K562 (cell line): ENCODE data around the gene HK1. TPM values are rescaled to one million over a fixed set of nuclear protein-coding genes. Genes with fewer than 3 reads are reported as not detected.

Experiments
- CAMTA2 ChIP-seq: fragments of 250-450 bp; sonication (Bioruptor Pico); conservative IDR thresholded peaks from 2 replicates; pipeline ENCODE4 v1.5.1; 2022
- GABPB1 ChIP-seq: sonication (generic); formaldehyde crosslinking; IDR thresholded peaks from 2 replicates; pipeline ENCODE4 v1.8.0; 2022; ENCODE audit warnings: mild to moderate bottlenecking, missing genetic modification reagents
- MXD1 ChIP-seq: fragments of 250-450 bp; sonication (Bioruptor Pico); IDR thresholded peaks from 2 replicates; pipeline ENCODE4 v1.8.0; 2021; ENCODE audit warnings: borderline replicate concordance, mild to moderate bottlenecking, moderate library complexity; ENCODE audit not compliant: poor library complexity, severe bottlenecking
- NFE2L1 ChIP-seq: fragments of 450-650 bp; IDR thresholded peaks from 2 replicates; pipeline ENCODE4 v1.6.1; 2016; ENCODE audit warnings: missing genetic modification characterization, low read depth, mild to moderate bottlenecking, missing compliant biosample characterization, moderate library complexity, borderline replicate concordance
- SMAD2 ChIP-seq: fragments of 150-350 bp; IDR thresholded peaks from 2 replicates; pipeline ENCODE4 v1.6.1; 2014; ENCODE audit warnings: low read depth, mild to moderate bottlenecking, low read length
- ZBTB17 ChIP-seq: fragments of 450-650 bp; formaldehyde crosslinking; IDR thresholded peaks from 2 replicates; pipeline ENCODE4 v1.4.0; 2020; ENCODE audit warnings: mild to moderate bottlenecking
- ZBTB33 ChIP-seq: sonication (generic); formaldehyde crosslinking; IDR thresholded peaks from 2 replicates; pipeline ENCODE4 v1.8.1; 2023; ENCODE audit warnings: mild to moderate bottlenecking, missing genetic modification reagents
- ZNF134 ChIP-seq: fragments of 250-450 bp; sonication (Bioruptor Pico); conservative IDR thresholded peaks from 2 replicates; pipeline ENCODE4 v1.4.0; 2020
- ZSCAN29 ChIP-seq: fragments of 450-650 bp; IDR thresholded peaks from 2 replicates; pipeline ENCODE4 v1.6.1; 2017
- polyA plus RNA-seq, 8 experiments: library from polyadenylated mRNA; depleted of rRNA in 4 of 8; stranded (reverse) in 5 of 8; unstranded in 3 of 8; fragments of >200 nt; fragmentation: Nextera tagmentation in 2 of 8; fragmentation: Illumina TruSeq in 1 of 8; extraction: Ambion mirVana in 2 of 8; extraction: Trizol in 1 of 8; gene quantifications; 2 replicates each; pipeline versions ENCODE4 v1.2.1 to v1.2.3, GENCODE V29; 2011 to 2014; ENCODE audit warnings: inconsistent platforms in 1 of 8, missing spikeins in 1 of 8
- total RNA-seq, 7 experiments: library from RNA; depleted of rRNA in 6 of 7; stranded (reverse); fragments of >200 nt in 6 of 7; fragmentation: Illumina TruSeq in 2 of 7; extraction: Trizol in 2 of 7; gene quantifications; 2 replicates each; pipeline versions ENCODE4 v1.2.1 to v1.2.3, GENCODE V29; 2011 to 2021; ENCODE audit warnings: low replicate concordance in 1 of 7
- TF ChIP-seq, protein P1 (sequence below): fragments of 250-450 bp; sonication (Bioruptor Pico); IDR thresholded peaks from 2 replicates; pipeline ENCODE4 v1.8.0; 2022; ENCODE audit warnings: moderate library complexity, mild to moderate bottlenecking, inconsistent platforms
- TF ChIP-seq, protein P2 (sequence below): IDR thresholded peaks from 3 replicates; pipeline ENCODE4 v1.6.1; 2011; ENCODE audit warnings: borderline replicate concordance, mild to moderate bottlenecking; ENCODE audit not compliant: insufficient read length, insufficient read depth

HK1 gene
- total and polyA plus RNA-seq, 9 of the 15 experiments (the other 6 are each of a cell fraction or from before 2014, with no cell fraction given): 29.2 to 444 (median 193) TPM

GRCh38 chr10:69406302-69406811, 128.1 kb downstream of the HK1 start (continued):
- TF ChIP-seq, protein P1, sequence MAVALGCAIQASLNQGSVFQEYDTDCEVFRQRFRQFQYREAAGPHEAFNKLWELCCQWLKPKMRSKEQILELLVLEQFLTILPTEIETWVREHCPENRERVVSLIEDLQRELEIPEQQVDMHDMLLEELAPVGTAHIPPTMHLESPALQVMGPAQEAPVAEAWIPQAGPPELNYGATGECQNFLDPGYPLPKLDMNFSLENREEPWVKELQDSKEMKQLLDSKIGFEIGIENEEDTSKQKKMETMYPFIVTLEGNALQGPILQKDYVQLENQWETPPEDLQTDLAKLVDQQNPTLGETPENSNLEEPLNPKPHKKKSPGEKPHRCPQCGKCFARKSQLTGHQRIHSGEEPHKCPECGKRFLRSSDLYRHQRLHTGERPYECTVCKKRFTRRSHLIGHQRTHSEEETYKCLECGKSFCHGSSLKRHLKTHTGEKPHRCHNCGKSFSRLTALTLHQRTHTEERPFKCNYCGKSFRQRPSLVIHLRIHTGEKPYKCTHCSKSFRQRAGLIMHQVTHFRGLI (CRISPR knock-in tag): no peak
- TF ChIP-seq MXD1 (CRISPR knock-in tag) (no peak), CAMTA2 (CRISPR knock-in tag) (no peak), ZSCAN29 (no peak), NFE2L1 (tag) (no peak), ZNF134 (CRISPR knock-in tag) (no peak), GABPB1 (no peak), ZBTB17 (CRISPR knock-in tag) (no peak), SMAD2 (no peak), ZBTB33 (CRISPR knock-in tag) (no peak)
- TF ChIP-seq, protein P2, sequence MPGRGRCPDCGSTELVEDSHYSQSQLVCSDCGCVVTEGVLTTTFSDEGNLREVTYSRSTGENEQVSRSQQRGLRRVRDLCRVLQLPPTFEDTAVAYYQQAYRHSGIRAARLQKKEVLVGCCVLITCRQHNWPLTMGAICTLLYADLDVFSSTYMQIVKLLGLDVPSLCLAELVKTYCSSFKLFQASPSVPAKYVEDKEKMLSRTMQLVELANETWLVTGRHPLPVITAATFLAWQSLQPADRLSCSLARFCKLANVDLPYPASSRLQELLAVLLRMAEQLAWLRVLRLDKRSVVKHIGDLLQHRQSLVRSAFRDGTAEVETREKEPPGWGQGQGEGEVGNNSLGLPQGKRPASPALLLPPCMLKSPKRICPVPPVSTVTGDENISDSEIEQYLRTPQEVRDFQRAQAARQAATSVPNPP: no peak
